ENCODE data around the gene ALAS1. TPM values are rescaled to one million over a fixed set of nuclear protein-coding genes. Genes with fewer than 3 reads are reported as not detected.

Gene ALAS1
- total and polyA plus RNA-seq, 2 of the 13 experiments (the other 11 are each of a cell fraction or from before 2014, with no cell fraction given), result 36.0 to 43.2 TPM

- peak; percentile 80 for TF ChIP-seq ZNF687 (CRISPR knock-in tag; IDR thresholded peaks at IDR 0.05)
- TF ChIP-seq PBX2 (CRISPR knock-in tag; IDR thresholded peaks at IDR 0.05), result no peak
- TF ChIP-seq RBM22 (optimal IDR thresholded peaks at IDR 0.05; ENCODE audit: low read length), result no peak
- no peak for TF ChIP-seq RFX3 (CRISPR knock-in tag; IDR thresholded peaks at IDR 0.05)
- 0 out of 2 replicates have a peak, but pooled peaks have one; percentile 45 for TF ChIP-seq HNF1B (CRISPR knock-in tag; IDR thresholded peaks at IDR 0.05)
- TF ChIP-seq ZFP36L1 (CRISPR knock-in tag; IDR thresholded peaks at IDR 0.05), result no peak
- no peak for TF ChIP-seq HIVEP1 (CRISPR knock-in tag; IDR thresholded peaks at IDR 0.05)
- TF ChIP-seq RCOR2 (CRISPR knock-in tag; IDR thresholded peaks at IDR 0.05), result 0 out of 2 replicates have a peak, but pooled peaks have one; percentile 35
- no peak for TF ChIP-seq PAF1 (CRISPR knock-in tag; IDR thresholded peaks at IDR 0.05)
- no peak for TF ChIP-seq TCF7 (IDR thresholded peaks at IDR 0.05; ENCODE audit: low read depth)
- 0 out of 2 replicates have a peak, but pooled peaks have one; percentile 3 for TF ChIP-seq IRF2 (CRISPR knock-in tag; IDR thresholded peaks at IDR 0.05)
- peak; percentile 1; the same call in 1 of the 2 replicates for TF ChIP-seq ZNF333 (CRISPR knock-in tag; IDR thresholded peaks at IDR 0.05; ENCODE audit: borderline replicate concordance)
- no peak for TF ChIP-seq ZFP62 (CRISPR knock-in tag; IDR thresholded peaks at IDR 0.05)
- no peak for TF ChIP-seq TBP (CRISPR knock-in tag; IDR thresholded peaks at IDR 0.05)
- TF ChIP-seq HNF1A (IDR thresholded peaks at IDR 0.05; ENCODE audit: low read depth), result no peak
- TF ChIP-seq HNF1A (CRISPR knock-in tag; IDR thresholded peaks at IDR 0.05; ENCODE audit: borderline replicate concordance), result no peak
- TF ChIP-seq MAFG (CRISPR knock-in tag; IDR thresholded peaks at IDR 0.05), result no peak
- TF ChIP-seq ZNF441 (CRISPR knock-in tag; IDR thresholded peaks at IDR 0.05; ENCODE audit: borderline replicate concordance), result 0 out of 2 replicates have a peak, but pooled peaks have one; percentile 58
- no peak for TF ChIP-seq POGZ (CRISPR knock-in tag; IDR thresholded peaks at IDR 0.05)
Measured at GRCh38 chr3:52238761-52239701, 41.1 kb downstream of the ALAS1 start, which contains the start of gene TWF2 (continued).

Data from HepG2 (cell line).